SK-N-SH treated with all-trans-retinoic acid at 6 μM for 48 hours (cell line): ENCODE measurements around the gene UBASH3B.

ENCODE experiments used
- ATAC-seq: fragments of 200-7000 bp; cut with Tn5 transposase; 3 replicates; pipeline ENCODE4 v1.9.1; 2020; ENCODE audit warnings: mild to moderate bottlenecking, moderate library complexity
- ARNTL ChIP-seq: fragments of 450-650 bp; formaldehyde crosslinking; IDR thresholded peaks from 2 replicates; pipeline ENCODE4 v1.5.0; 2020; ENCODE audit warnings: low read depth, mild to moderate bottlenecking, moderate library complexity, borderline replicate concordance
- BACH2 ChIP-seq: fragments of 250-450 bp; sonication (Bioruptor Pico); IDR thresholded peaks from 2 replicates; pipeline ENCODE4 v1.9.0; 2021; ENCODE audit warnings: mild to moderate bottlenecking, borderline replicate concordance
- CSDC2 ChIP-seq: fragments of 250-450 bp; sonication (Bioruptor Pico); IDR thresholded peaks from 2 replicates; pipeline ENCODE4 v1.5.0; 2020; ENCODE audit warnings: mild to moderate bottlenecking, moderate library complexity
- CSRNP3 ChIP-seq: fragments of 250-450 bp; sonication (Bioruptor Pico); IDR thresholded peaks from 2 replicates; pipeline ENCODE4 v1.5.1; 2021; ENCODE audit warnings: mild to moderate bottlenecking, moderate library complexity
- ESRRG ChIP-seq: fragments of 250-450 bp; sonication (Bioruptor Pico); IDR thresholded peaks from 2 replicates; pipeline ENCODE4 v1.6.1; 2021; ENCODE audit warnings: mild to moderate bottlenecking
- GLIS3 ChIP-seq: fragments of 250-450 bp; sonication (Bioruptor Pico); IDR thresholded peaks from 2 replicates; pipeline ENCODE4 v1.5.0; 2020; ENCODE audit warnings: mild to moderate bottlenecking, moderate library complexity
- OSR1 ChIP-seq: fragments of 250-450 bp; sonication (Bioruptor Pico); IDR thresholded peaks from 2 replicates; pipeline ENCODE4 v1.8.0; 2022; ENCODE audit warnings: moderate library complexity, mild to moderate bottlenecking, inconsistent platforms
- PATZ1 ChIP-seq: fragments of 250-450 bp; sonication (Bioruptor Pico); IDR thresholded peaks from 2 replicates; pipeline ENCODE4 v1.8.0; 2020; ENCODE audit warnings: mild to moderate bottlenecking, moderate library complexity, borderline replicate concordance
- POU6F1 ChIP-seq: fragments of 250-450 bp; sonication (Bioruptor Pico); IDR thresholded peaks from 2 replicates; pipeline ENCODE4 v1.8.0; 2021; ENCODE audit warnings: low read depth, mild to moderate bottlenecking, moderate library complexity, borderline replicate concordance
- PPARA ChIP-seq: fragments of 250-450 bp; sonication (Bioruptor Pico); IDR thresholded peaks from 2 replicates; pipeline ENCODE4 v1.5.0; 2020; ENCODE audit warnings: mild to moderate bottlenecking, borderline replicate concordance
- RARB ChIP-seq: fragments of 250-450 bp; sonication (Bioruptor Pico); IDR thresholded peaks from 2 replicates; pipeline ENCODE4 v1.8.0; 2021; ENCODE audit warnings: mild to moderate bottlenecking, moderate library complexity
- TCF4 ChIP-seq: fragments of 250-450 bp; sonication (Bioruptor Pico); IDR thresholded peaks from 2 replicates; pipeline ENCODE4 v1.8.0; 2021; ENCODE audit warnings: mild to moderate bottlenecking, moderate library complexity, borderline replicate concordance
- TSHZ2 ChIP-seq: fragments of 250-450 bp; sonication (Bioruptor Pico); IDR thresholded peaks from 2 replicates; pipeline ENCODE4 v1.5.0; 2020; ENCODE audit warnings: mild to moderate bottlenecking, moderate library complexity
- ZFP3 ChIP-seq: fragments of 250-450 bp; sonication (Bioruptor Pico); IDR thresholded peaks from 2 replicates; pipeline ENCODE4 v1.5.0; 2020; ENCODE audit warnings: mild to moderate bottlenecking, moderate library complexity
- ZFP30 ChIP-seq: fragments of 450-650 bp; formaldehyde crosslinking; IDR thresholded peaks from 2 replicates; pipeline ENCODE4 v1.5.0; 2022; ENCODE audit warnings: mild to moderate bottlenecking, moderate library complexity
- ZNF565 ChIP-seq: fragments of 450-650 bp; formaldehyde crosslinking; conservative IDR thresholded peaks from 2 replicates; pipeline ENCODE4 v1.5.0; 2020; ENCODE audit warnings: low read depth, mild to moderate bottlenecking, moderate library complexity
- ZNF70 ChIP-seq: fragments of 450-650 bp; formaldehyde crosslinking; IDR thresholded peaks from 2 replicates; pipeline ENCODE4 v1.5.0; 2020; ENCODE audit warnings: mild to moderate bottlenecking, moderate library complexity
- ZNF8 ChIP-seq: fragments of 450-650 bp; formaldehyde crosslinking; IDR thresholded peaks from 2 replicates; pipeline ENCODE4 v1.5.0; 2020; ENCODE audit warnings: mild to moderate bottlenecking, moderate library complexity

Gene UBASH3B

GRCh38 chr11:122656073-122656630, 630 bp downstream of the UBASH3B start:
- ATAC-seq = peak; percentile 78
- TF ChIP-seq ZFP3 = no peak
- TF ChIP-seq ZFP30 = no peak
- no peak for TF ChIP-seq ESRRG (CRISPR knock-in tag)

- TF ChIP-seq ZNF8 (CRISPR knock-in tag) = no peak
- TF ChIP-seq ZNF70 (CRISPR knock-in tag) = no peak
- TF ChIP-seq TSHZ2 (CRISPR knock-in tag) = no peak
- TF ChIP-seq BACH2 = no peak
- TF ChIP-seq ZFP30 = no peak
- no peak for TF ChIP-seq TCF4 (CRISPR knock-in tag)
- peak; percentile 24 for ATAC-seq
These were observed 1.1 kb downstream of the UBASH3B start for GRCh38 chr11:122656631-122657101.

- TF ChIP-seq TCF4 (CRISPR knock-in tag) (no peak), RARB (CRISPR knock-in tag) (no peak), PPARA (CRISPR knock-in tag) (no peak), PATZ1 (CRISPR knock-in tag) (no peak), BACH2 (no peak), ARNTL (no peak), ZNF565 (CRISPR knock-in tag) (no peak), OSR1 (CRISPR knock-in tag) (no peak), GLIS3 (CRISPR knock-in tag) (no peak), CSRNP3 (CRISPR knock-in tag) (no peak), POU6F1 (CRISPR knock-in tag) (no peak), CSDC2 (CRISPR knock-in tag) (no peak)
- no peak for ATAC-seq
These were observed 4.4 kb downstream of the UBASH3B start for GRCh38 chr11:122659676-122660554.

- ATAC-seq = peak; percentile 67
- TF ChIP-seq ZNF8 (CRISPR knock-in tag) (no peak), POU6F1 (CRISPR knock-in tag) (no peak)
These were observed 5.8 kb downstream of the UBASH3B start for GRCh38 chr11:122661182-122661945.
